Measurements from ENCODE around the gene CAPN5. TPM values are rescaled to one million over a fixed set of nuclear protein-coding genes. Genes with fewer than 3 reads are reported as not detected.
"Not testable (repeated sequence)": the region's sequence is repeated elsewhere in the genome, so short reads cannot be mapped to it uniquely, and the experiment has no call there.

Gene CAPN5
- total RNA-seq (2014; rRNA removed; shearing (Covaris generic)), result 23.2 and 32.2 TPM in 2 replicates
- polyA plus RNA-seq (2016; fragmentation: Nextera tagmentation; extraction: Ambion mirVana), result 10.2 TPM in 2 replicates
- long read RNA-seq, full-length matches to known transcripts, result 4 of 8 reads
- long read RNA-seq, partial matches to known transcripts, result 1 of 8 reads
- long read RNA-seq, other reads (novel, unspliced or antisense), result 3 of 8 reads

- Mint-ChIP-seq H3K4me1 (peaks cover 21% of the 10 kb centered on the region), H3K27ac (peak within 1 kb of the TSS; percentile 80), H3K9me3 (0 out of 3 replicates have a peak, but pooled peaks cover 3% of the 10 kb centered on the region), H3K27me3 (ENCODE audit: insufficient read depth, low read depth, poor library complexity) (peaks cover 25% of the 10 kb centered on the region), H3K36me3 (ENCODE audit: low read depth) (no peaks in the 10 kb centered on the region), H3K4me3 (peak within 1 kb of the TSS; percentile 87)
- peak within 1 kb of the TSS; percentile 95 for H3K4me2 ChIP-seq
- H3K9me2 ChIP-seq (ENCODE audit: insufficient read depth), result no peaks in the 10 kb centered on the region
- peak within 1 kb of the TSS; percentile 84 for H3K4me3 ChIP-seq
- peak within 1 kb of the TSS; percentile 95 for H2AFZ ChIP-seq
- H3K27me3 ChIP-seq (ENCODE audit: insufficient read depth), result no peaks in the 10 kb centered on the region
- H3F3A ChIP-seq (replicated peaks; ENCODE audit: low read depth), result peaks cover 10% of the 10 kb centered on the region
- TF ChIP-seq CTCF (conservative IDR thresholded peaks at IDR 0.05; ENCODE audit: low read depth in 2 of 2) (peak; percentile 41 to 43), EZH2 (IDR thresholded peaks at IDR 0.05; ENCODE audit: low read depth, unreplicated experiment) (no peak), STAT1 (IDR thresholded peaks at IDR 0.05; ENCODE audit: unreplicated experiment) (no peak), CREB1 (CRISPR knock-in tag; IDR thresholded peaks at IDR 0.05; ENCODE audit: low read depth) (0 out of 2 replicates have a peak, but pooled peaks have one; percentile 11), ZNF331 (CRISPR knock-in tag; IDR thresholded peaks at IDR 0.05; ENCODE audit: low read depth) (no peak), ZNF462 (CRISPR knock-in tag; IDR thresholded peaks at IDR 0.05) (no peak), ETS1 (IDR thresholded peaks at IDR 0.05) (0 out of 2 replicates have a peak, but pooled peaks have one; percentile 4), ZNF114 (CRISPR knock-in tag; IDR thresholded peaks at IDR 0.05) (no peak), POLR2AphosphoS5 (IDR thresholded peaks at IDR 0.05; ENCODE audit: low read depth) (peak; percentile 81)
- H3K27ac ChIP-seq (ENCODE audit: low read depth), result peak within 1 kb of the TSS; percentile 86
- DNase-seq (ENCODE audit: low spot score) (peak; percentile 96), ATAC-seq (peak; percentile 93)
- H3K4me1 ChIP-seq (ENCODE audit: insufficient read depth), result peaks cover 12% of the 10 kb centered on the region; the same call in 1 of the 2 replicates
- H4K20me1 ChIP-seq (replicated peaks; ENCODE audit: insufficient read depth), result no peaks in the 10 kb centered on the region
- no peaks in the 10 kb centered on the region for H3K79me2 ChIP-seq (replicated peaks; ENCODE audit: insufficient read depth)
- no peaks in the 10 kb centered on the region for H3K36me3 ChIP-seq (ENCODE audit: insufficient read depth)
Measured at GRCh38 chr11:77066229-77067042, at the start of gene CAPN5. CAPN5 (plus strand) TSS chr11:77066971; CDS start chr11:77084887, 17,916 bp downstream.

- not testable (repeated sequence) for H4K20me1 ChIP-seq (replicated peaks; ENCODE audit: insufficient read depth); H3K9me2 ChIP-seq (ENCODE audit: insufficient read depth); H3K4me3 ChIP-seq; H2AFZ ChIP-seq; H3K36me3 ChIP-seq (ENCODE audit: insufficient read depth); ATAC-seq; H3K4me2 ChIP-seq; H3K79me2 ChIP-seq (replicated peaks; ENCODE audit: insufficient read depth); H3K36me3 Mint-ChIP-seq (ENCODE audit: low read depth); H3K27me3 Mint-ChIP-seq (ENCODE audit: insufficient read depth, low read depth, poor library complexity); H3K9me3 Mint-ChIP-seq; H3K27ac ChIP-seq (ENCODE audit: low read depth); H3K4me3 Mint-ChIP-seq; DNase-seq (ENCODE audit: low spot score); H3K27me3 ChIP-seq (ENCODE audit: insufficient read depth); H3F3A ChIP-seq (replicated peaks; ENCODE audit: low read depth)
- Mint-ChIP-seq H3K4me1 (peaks cover 32% of the 10 kb centered on the region), H3K27ac (0 out of 2 replicates have a peak overlapping the region, but pooled peaks have one; percentile 1)
- peaks cover 20% of the 10 kb centered on the region for H3K4me1 ChIP-seq (ENCODE audit: insufficient read depth)
Measured at GRCh38 chr11:77018396-77018924, 48.3 kb upstream of the CAPN5 start.

Measured in GM23338 (cell line).